ENCODE results near the gene DHX34.
"Not testable (repeated sequence)": the region's sequence is repeated elsewhere in the genome, so short reads cannot be mapped to it uniquely, and the experiment has no call there.

Gene DHX34

GRCh38 chr19:47348819-47349795 lies at the start of gene DHX34:
Gene DHX34 (plus strand): TSS chr19:47349315. CDS start chr19:47353031, 3,716 bp downstream.
- H3K27ac ChIP-seq (ENCODE audit: low read depth, low read length) = peak within 1 kb of the TSS; percentile 55
- peak within 1 kb of the TSS; percentile 81 for H3K9ac ChIP-seq (ENCODE audit: low read length)

GRCh38 chr19:47300867-47301266 lies 48.2 kb upstream of the DHX34 start:
- not testable (repeated sequence) for H3K9ac ChIP-seq (ENCODE audit: low read length); H3K4me1 ChIP-seq (ENCODE audit: control insufficient read depth, insufficient read depth, low read length); H3K27me3 ChIP-seq (ENCODE audit: control insufficient read depth, insufficient read depth, low read length); H3K27ac ChIP-seq (ENCODE audit: low read depth, low read length); H3K4me3 ChIP-seq (ENCODE audit: low read length); H3K36me3 ChIP-seq (ENCODE audit: control insufficient read depth, insufficient read depth, low read length)

More at GRCh38 chr19:47348819-47349795, at the start of gene DHX34:
- Histone ChIP-seq H3K27me3 (ENCODE audit: control insufficient read depth, insufficient read depth, low read length) (no peaks in the 10 kb centered on the region), H3K4me1 (ENCODE audit: control insufficient read depth, insufficient read depth, low read length) (no peaks in the 10 kb centered on the region), H3K4me3 (ENCODE audit: low read length) (peak within 1 kb of the TSS; percentile 95), H3K36me3 (ENCODE audit: control insufficient read depth, insufficient read depth, low read length) (peaks cover 5% of the 10 kb centered on the region)

- Histone ChIP-seq H3K9ac (ENCODE audit: low read length) (no peak overlapping the region), H3K4me1 (ENCODE audit: control insufficient read depth, insufficient read depth, low read length) (no peaks in the 10 kb centered on the region), H3K27me3 (ENCODE audit: control insufficient read depth, insufficient read depth, low read length) (no peaks in the 10 kb centered on the region), H3K27ac (ENCODE audit: low read depth, low read length) (no peak overlapping the region), H3K36me3 (ENCODE audit: control insufficient read depth, insufficient read depth, low read length) (no peaks in the 10 kb centered on the region), H3K4me3 (ENCODE audit: low read length) (no peak overlapping the region)
Observed at GRCh38 chr19:47302249-47302648, 46.9 kb upstream of the DHX34 start.

- no peaks in the 10 kb centered on the region for H3K27me3 ChIP-seq (ENCODE audit: control insufficient read depth, insufficient read depth, low read length)
- no peak overlapping the region for H3K9ac ChIP-seq (ENCODE audit: low read length)
- no peak overlapping the region for H3K27ac ChIP-seq (ENCODE audit: low read depth, low read length)
- H3K36me3 ChIP-seq (ENCODE audit: control insufficient read depth, insufficient read depth, low read length) = no peaks in the 10 kb centered on the region
- H3K4me1 ChIP-seq (ENCODE audit: control insufficient read depth, insufficient read depth, low read length) = no peaks in the 10 kb centered on the region
- no peak overlapping the region for H3K4me3 ChIP-seq (ENCODE audit: low read length)
Observed at GRCh38 chr19:47303966-47304365, 45.1 kb upstream of the DHX34 start.

GRCh38 chr19:47305309-47305751 lies 43.8 kb upstream of the DHX34 start:
- H3K27ac ChIP-seq (ENCODE audit: low read depth, low read length) = no peak overlapping the region
- H3K9ac ChIP-seq (ENCODE audit: low read length) = no peak overlapping the region
- H3K4me3 ChIP-seq (ENCODE audit: low read length) = no peak overlapping the region
- no peaks in the 10 kb centered on the region for H3K4me1 ChIP-seq (ENCODE audit: control insufficient read depth, insufficient read depth, low read length)
- H3K36me3 ChIP-seq (ENCODE audit: control insufficient read depth, insufficient read depth, low read length) = no peaks in the 10 kb centered on the region
- no peaks in the 10 kb centered on the region for H3K27me3 ChIP-seq (ENCODE audit: control insufficient read depth, insufficient read depth, low read length)

- Histone ChIP-seq H3K9ac (ENCODE audit: low read length) (no peak overlapping the region), H3K27me3 (ENCODE audit: control insufficient read depth, insufficient read depth, low read length) (no peaks in the 10 kb centered on the region), H3K4me1 (ENCODE audit: control insufficient read depth, insufficient read depth, low read length) (no peaks in the 10 kb centered on the region), H3K4me3 (ENCODE audit: low read length) (no peak overlapping the region), H3K27ac (ENCODE audit: low read depth, low read length) (no peak overlapping the region), H3K36me3 (ENCODE audit: control insufficient read depth, insufficient read depth, low read length) (no peaks in the 10 kb centered on the region)
Observed at GRCh38 chr19:47306303-47306702, 42.8 kb upstream of the DHX34 start.

- H3K36me3 ChIP-seq (ENCODE audit: control insufficient read depth, insufficient read depth, low read length) = no peaks in the 10 kb centered on the region
- H3K27me3 ChIP-seq (ENCODE audit: control insufficient read depth, insufficient read depth, low read length) = no peaks in the 10 kb centered on the region
- H3K4me3 ChIP-seq (ENCODE audit: low read length) = no peak overlapping the region
- no peak overlapping the region for H3K27ac ChIP-seq (ENCODE audit: low read depth, low read length)
- no peaks in the 10 kb centered on the region for H3K4me1 ChIP-seq (ENCODE audit: control insufficient read depth, insufficient read depth, low read length)
- H3K9ac ChIP-seq (ENCODE audit: low read length) = no peak overlapping the region
Observed at GRCh38 chr19:47309038-47309437, 40.1 kb upstream of the DHX34 start.

GRCh38 chr19:47309608-47310007 lies 39.5 kb upstream of the DHX34 start, which contains the start of gene C5AR1:
Gene C5AR1 (plus strand): TSS chr19:47309861. CDS start chr19:47309896, 35 bp downstream.
- no peak within 1 kb of the TSS for H3K9ac ChIP-seq (ENCODE audit: low read length)

GRCh38 chr19:47310323-47310722 lies 38.8 kb upstream of the DHX34 start:
- no peak overlapping the region for H3K4me3 ChIP-seq (ENCODE audit: low read length)
- no peaks in the 10 kb centered on the region for H3K36me3 ChIP-seq (ENCODE audit: control insufficient read depth, insufficient read depth, low read length)
- H3K9ac ChIP-seq (ENCODE audit: low read length) = no peak overlapping the region
- H3K27ac ChIP-seq (ENCODE audit: low read depth, low read length) = no peak overlapping the region
- no peaks in the 10 kb centered on the region for H3K27me3 ChIP-seq (ENCODE audit: control insufficient read depth, insufficient read depth, low read length)
- H3K4me1 ChIP-seq (ENCODE audit: control insufficient read depth, insufficient read depth, low read length) = no peaks in the 10 kb centered on the region

More at GRCh38 chr19:47309608-47310007, 39.5 kb upstream of the DHX34 start, which contains the start of gene C5AR1:
- H3K36me3 ChIP-seq (ENCODE audit: control insufficient read depth, insufficient read depth, low read length) = no peaks in the 10 kb centered on the region
- no peak within 1 kb of the TSS for H3K27ac ChIP-seq (ENCODE audit: low read depth, low read length)
- H3K27me3 ChIP-seq (ENCODE audit: control insufficient read depth, insufficient read depth, low read length) = no peaks in the 10 kb centered on the region
- no peaks in the 10 kb centered on the region for H3K4me1 ChIP-seq (ENCODE audit: control insufficient read depth, insufficient read depth, low read length)
- H3K4me3 ChIP-seq (ENCODE audit: low read length) = no peak within 1 kb of the TSS

GRCh38 chr19:47310819-47311218 lies 38.3 kb upstream of the DHX34 start:
- H3K4me3 ChIP-seq (ENCODE audit: low read length) = no peak overlapping the region
- no peaks in the 10 kb centered on the region for H3K27me3 ChIP-seq (ENCODE audit: control insufficient read depth, insufficient read depth, low read length)
- H3K4me1 ChIP-seq (ENCODE audit: control insufficient read depth, insufficient read depth, low read length) = no peaks in the 10 kb centered on the region
- no peak overlapping the region for H3K27ac ChIP-seq (ENCODE audit: low read depth, low read length)
- H3K36me3 ChIP-seq (ENCODE audit: control insufficient read depth, insufficient read depth, low read length) = no peaks in the 10 kb centered on the region
- no peak overlapping the region for H3K9ac ChIP-seq (ENCODE audit: low read length)

GRCh38 chr19:47312366-47313006 lies 36.6 kb upstream of the DHX34 start:
- Histone ChIP-seq H3K27me3 (ENCODE audit: control insufficient read depth, insufficient read depth, low read length) (no peaks in the 10 kb centered on the region), H3K9ac (ENCODE audit: low read length) (no peak overlapping the region), H3K36me3 (ENCODE audit: control insufficient read depth, insufficient read depth, low read length) (no peaks in the 10 kb centered on the region), H3K4me1 (ENCODE audit: control insufficient read depth, insufficient read depth, low read length) (no peaks in the 10 kb centered on the region), H3K4me3 (ENCODE audit: low read length) (no peak overlapping the region), H3K27ac (ENCODE audit: low read depth, low read length) (no peak overlapping the region)

GRCh38 chr19:47313754-47314295 lies 35.3 kb upstream of the DHX34 start:
- H3K9ac ChIP-seq (ENCODE audit: low read length) = no peak overlapping the region
- H3K4me1 ChIP-seq (ENCODE audit: control insufficient read depth, insufficient read depth, low read length) = no peaks in the 10 kb centered on the region
- H3K36me3 ChIP-seq (ENCODE audit: control insufficient read depth, insufficient read depth, low read length) = no peaks in the 10 kb centered on the region
- H3K4me3 ChIP-seq (ENCODE audit: low read length) = no peak overlapping the region
- no peaks in the 10 kb centered on the region for H3K27me3 ChIP-seq (ENCODE audit: control insufficient read depth, insufficient read depth, low read length)
- no peak overlapping the region for H3K27ac ChIP-seq (ENCODE audit: low read depth, low read length)
